ENCODE results near the gene PACRG. TPM values are rescaled to one million over a fixed set of nuclear protein-coding genes. Genes with fewer than 3 reads are reported as not detected.

The PACRG gene
- total RNA-seq, 1 experiment from 2014 or later, result 0.59 TPM

- Histone ChIP-seq H3K4me3 (ENCODE audit: low read depth in 2 of 2, low read length in 2 of 2) (no peak overlapping the region), H3K36me3 (ENCODE audit: control insufficient read depth, insufficient read depth, low read length) (no peaks in the 10 kb centered on the region), H3K27me3 (ENCODE audit: control insufficient read depth, insufficient read depth, low read length) (no peaks in the 10 kb centered on the region), H3K4me1 (ENCODE audit: control insufficient read depth, insufficient read depth, low read length) (no peaks in the 10 kb centered on the region), H3K27ac (ENCODE audit: low read length) (no peak overlapping the region), H3K9me3 (ENCODE audit: control insufficient read depth, insufficient read depth, low read depth, low read length) (no peaks in the 10 kb centered on the region)
- ATAC-seq (no peak), DNase-seq (ENCODE audit: low read depth, low spot score) (no peak)
- no TSS peak for BruUV-seq (replicated peaks)
- intact Hi-C loops (cut with micrococcal nuclease; ENCODE audit: unreplicated experiment), result no loop called here
- in situ Hi-C loops (cut with HindIII; ENCODE audit: low pct_unique_long_range_greater_than_20kb, low sequenced_read_pairs), result no loop called here
- POLR2A ChIA-PET, result interaction anchor here (0.7 kb wide), 1 partner anchor 578 kb away, joined by 3 read pairs; no protein-coding TSS in a partner anchor
- no peak for TF ChIP-seq SIN3A (IDR thresholded peaks at IDR 0.05; ENCODE audit: borderline replicate concordance, insufficient read depth, low read depth, low read length)
- no peak for TF ChIP-seq TCF7L2 (IDR thresholded peaks at IDR 0.05; ENCODE audit: low read depth, low read length)
- no peak for TF ChIP-seq REST (IDR thresholded peaks at IDR 0.05; ENCODE audit: insufficient read depth in 1 of 2, low read depth in 2 of 2, low read length in 1 of 2)
- no peak for TF ChIP-seq POLR2AphosphoS5 (IDR thresholded peaks at IDR 0.05; ENCODE audit: low read depth, low read length)
- no peak for TF ChIP-seq CTCF (IDR thresholded peaks at IDR 0.05)
- CTCF ChIA-PET, result no interaction called here
Measured at GRCh38 chr6:162719528-162719927, 8.2 kb upstream of the PACRG start.

GRCh38 chr6:162721404-162721687, 6.4 kb upstream of the PACRG start:
- ChIA-PET CTCF (no interaction called here), POLR2A (no interaction called here)
- intact Hi-C loops (cut with micrococcal nuclease; ENCODE audit: unreplicated experiment), result no loop called here

More at GRCh38 chr6:162721404-162721687, 6.4 kb upstream of the PACRG start:
- Histone ChIP-seq H3K27ac (ENCODE audit: low read length) (no peak overlapping the region), H3K36me3 (ENCODE audit: control insufficient read depth, insufficient read depth, low read length) (no peaks in the 10 kb centered on the region), H3K4me1 (ENCODE audit: control insufficient read depth, insufficient read depth, low read length) (no peaks in the 10 kb centered on the region), H3K4me3 (ENCODE audit: low read depth in 2 of 2, low read length in 2 of 2) (no peak overlapping the region), H3K27me3 (ENCODE audit: control insufficient read depth, insufficient read depth, low read length) (no peaks in the 10 kb centered on the region), H3K9me3 (ENCODE audit: control insufficient read depth, insufficient read depth, low read depth, low read length) (no peaks in the 10 kb centered on the region)
- DNase-seq (ENCODE audit: low read depth, low spot score), result no peak
- TF ChIP-seq CTCF (IDR thresholded peaks at IDR 0.05), result no peak
- no peak for TF ChIP-seq POLR2AphosphoS5 (IDR thresholded peaks at IDR 0.05; ENCODE audit: low read depth, low read length)
- no peak for TF ChIP-seq REST (IDR thresholded peaks at IDR 0.05; ENCODE audit: insufficient read depth in 1 of 2, low read depth in 2 of 2, low read length in 1 of 2)
- no peak for ATAC-seq
- in situ Hi-C loops (cut with HindIII; ENCODE audit: low pct_unique_long_range_greater_than_20kb, low sequenced_read_pairs), result no loop called here
- BruUV-seq (replicated peaks), result no TSS peak
